ENCODE data around the gene PPP1CA.

The PPP1CA gene

DNA sequence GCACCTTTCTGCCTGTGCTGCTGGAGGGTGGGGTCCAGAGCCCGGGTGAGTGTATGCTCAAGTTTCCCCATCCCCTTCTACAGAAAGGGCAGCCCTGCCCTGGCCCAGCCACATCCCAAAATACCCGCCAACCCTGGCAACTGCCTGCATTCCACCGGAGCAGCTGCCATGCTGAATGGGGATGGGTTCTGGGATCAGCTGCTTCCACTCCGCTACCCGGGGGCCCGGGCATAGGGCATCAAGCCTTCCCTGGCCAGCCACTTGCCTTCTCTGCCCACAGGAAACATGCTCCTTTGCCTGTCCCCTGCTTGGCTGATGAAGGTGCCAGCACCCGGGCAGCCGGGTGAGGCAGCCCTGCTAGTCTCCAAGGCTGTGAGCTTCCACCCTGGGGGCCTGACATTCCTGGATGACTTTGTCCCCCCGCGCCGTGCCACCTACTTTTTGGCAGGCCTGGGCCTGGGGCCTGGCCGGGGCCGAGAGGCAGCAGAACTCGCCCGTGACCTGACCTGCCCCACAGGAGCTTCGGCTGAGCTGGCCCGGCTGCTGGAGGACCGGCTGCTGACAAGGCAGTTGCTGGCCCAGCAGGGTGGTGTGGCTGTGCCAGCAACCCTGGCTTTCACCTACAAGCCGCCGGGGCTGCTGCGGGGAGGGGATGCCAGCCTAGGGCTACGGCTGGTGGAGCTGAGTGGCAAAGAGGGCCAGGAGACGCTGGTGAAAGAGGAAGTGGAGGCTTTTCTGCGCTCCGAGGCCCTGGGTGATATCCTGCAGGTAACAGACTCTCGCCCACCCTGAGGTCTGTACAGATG is 17.0 kb upstream of the PPP1CA start:
- no peak for DNase-seq (ENCODE audit: low read depth in 2 of 2)

DNA sequence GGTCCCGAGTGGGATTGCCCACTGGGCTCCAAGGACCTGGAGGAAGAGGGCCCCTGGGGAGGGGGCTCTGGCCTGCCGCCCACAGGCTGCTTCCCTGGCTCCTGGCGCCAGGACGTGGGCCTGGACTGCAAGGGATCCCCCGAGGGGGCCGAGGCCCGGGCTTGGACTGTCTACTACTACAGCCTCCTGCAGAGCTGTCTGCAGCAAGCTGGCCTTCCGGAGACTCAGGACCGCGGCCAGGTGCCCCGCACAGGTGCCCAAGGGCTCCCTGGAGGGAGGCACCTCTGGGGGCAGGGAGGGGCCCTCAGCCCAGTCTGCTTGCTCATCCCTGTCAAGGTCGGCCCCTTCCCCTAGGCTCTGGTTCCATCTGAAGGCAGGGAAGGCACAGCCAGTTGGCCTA is 15.8 kb upstream of the PPP1CA start:
- DNase-seq (ENCODE audit: low read depth in 2 of 2) = no peak

DNA sequence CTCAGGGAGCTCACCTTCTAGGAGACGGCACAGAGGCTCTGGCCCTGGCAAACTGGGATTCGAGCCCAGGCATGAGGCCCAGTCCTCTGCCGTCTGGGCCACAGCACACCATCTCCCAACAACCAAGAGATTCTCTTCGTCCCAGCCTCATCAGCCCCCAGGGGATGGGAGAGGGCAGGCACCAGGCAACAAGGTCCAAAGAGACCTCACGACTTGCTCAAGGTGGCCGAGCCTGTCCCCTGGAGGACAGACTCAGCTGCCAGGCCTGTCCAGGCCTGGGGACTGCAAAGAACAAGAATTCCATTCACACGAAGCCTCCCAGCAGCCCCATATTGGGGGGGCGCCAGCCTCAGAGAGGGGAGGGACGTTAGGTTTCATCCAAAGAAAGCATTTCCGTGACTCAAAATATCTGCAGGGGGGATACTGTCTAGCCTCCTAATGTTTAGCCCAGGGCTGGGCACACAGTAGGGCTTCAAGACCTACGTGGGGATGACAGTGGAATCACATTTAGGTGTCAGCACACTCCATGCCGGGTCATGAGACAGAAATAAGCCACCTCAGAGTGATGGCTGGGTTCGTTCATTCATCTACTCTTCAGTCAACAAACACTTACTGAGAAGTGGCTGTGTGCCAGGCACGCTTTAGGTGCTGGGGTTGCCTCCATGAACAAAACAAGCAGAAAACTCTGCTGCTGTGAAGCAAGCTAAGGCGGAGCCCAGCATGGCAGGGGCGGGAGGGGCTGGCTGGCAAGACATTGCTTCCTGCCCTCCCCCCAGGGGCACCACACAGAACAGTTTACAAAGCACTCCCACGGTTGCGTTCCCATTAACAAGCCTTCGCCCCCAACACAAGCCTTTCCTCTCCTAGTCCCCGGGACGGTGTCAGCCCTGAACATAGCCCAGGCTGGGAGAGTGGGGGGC is 15.0 kb upstream of the PPP1CA start:
- DNase-seq (ENCODE audit: low read depth in 2 of 2) = no peak

DNA sequence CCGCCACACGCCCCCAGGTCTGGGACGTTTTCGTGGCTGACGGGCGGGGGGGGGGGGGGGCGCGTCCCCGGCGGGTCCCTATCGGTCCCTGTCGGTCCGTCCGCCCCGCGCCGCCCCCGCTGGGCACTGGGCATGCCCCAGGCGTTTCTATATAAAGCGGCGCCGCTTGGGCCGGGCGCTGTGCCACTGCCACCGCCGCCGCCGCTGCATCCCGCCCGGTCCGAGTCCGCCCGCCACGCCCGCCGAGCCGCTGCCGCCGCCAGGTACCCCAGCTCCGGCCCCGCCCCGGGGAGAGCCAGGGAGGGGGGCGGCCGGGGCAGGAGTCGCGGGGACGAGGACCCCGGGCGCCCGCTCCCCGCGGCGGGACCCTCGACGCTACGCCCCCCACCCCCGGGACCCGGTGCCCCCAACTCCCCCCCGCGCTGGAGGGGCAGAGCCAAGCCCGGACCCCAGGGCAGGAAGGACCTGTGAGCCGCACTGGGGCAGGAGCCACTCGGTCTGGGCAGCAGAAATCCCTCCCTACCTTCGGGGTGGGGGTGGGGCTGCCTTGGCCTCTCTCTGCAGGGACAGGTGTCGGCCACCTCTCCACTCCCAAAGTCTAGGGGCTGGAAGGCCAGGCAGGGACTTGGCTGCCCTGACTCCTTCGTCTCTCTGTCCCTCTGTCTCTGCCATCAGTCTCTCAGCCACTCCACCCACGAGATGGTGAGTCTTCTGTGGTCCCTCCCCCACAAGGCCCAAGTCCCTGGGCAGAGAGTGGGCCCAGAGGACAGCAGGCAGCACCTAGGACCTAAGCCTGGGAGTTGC is 14.0 kb upstream of the PPP1CA start, which contains the start of gene CARNS1:
Gene CARNS1 (plus strand): TSS at position 178 of the 804 bp plus-strand sequence. CDS start 522 bp downstream, at position 700.
- DNase-seq (ENCODE audit: low read depth in 2 of 2) = no peak

DNA sequence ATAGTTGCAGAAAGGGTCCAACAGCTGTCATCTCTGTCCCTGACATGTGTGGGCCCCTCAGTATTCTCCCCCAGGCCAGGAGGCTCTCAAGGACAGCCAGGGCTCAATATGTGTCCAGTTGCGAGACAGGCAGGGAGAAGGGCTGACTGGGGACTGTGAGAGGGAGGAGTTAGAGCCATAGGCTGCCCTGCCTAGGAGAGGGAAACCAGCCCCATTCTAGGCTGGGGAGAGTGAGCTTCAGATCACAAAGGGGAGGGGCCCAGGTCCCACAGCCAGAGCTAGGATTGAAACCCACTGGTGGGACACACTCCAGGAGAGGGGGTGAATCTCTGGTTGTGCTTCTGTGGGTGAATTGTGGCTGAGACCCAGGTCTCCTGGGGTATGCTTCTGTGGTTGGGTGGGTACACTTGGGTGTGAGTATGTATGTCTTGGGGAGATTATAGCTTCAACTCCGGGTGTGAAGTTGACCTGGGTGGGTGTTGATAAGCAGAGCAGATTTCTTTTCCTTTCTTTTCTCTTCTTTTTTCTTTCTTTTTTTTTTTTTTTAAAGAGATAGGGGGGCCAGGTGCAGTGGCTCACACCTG is 11.7 kb upstream of the PPP1CA start:
- DNase-seq (ENCODE audit: low read depth in 2 of 2) = no peak

DNA sequence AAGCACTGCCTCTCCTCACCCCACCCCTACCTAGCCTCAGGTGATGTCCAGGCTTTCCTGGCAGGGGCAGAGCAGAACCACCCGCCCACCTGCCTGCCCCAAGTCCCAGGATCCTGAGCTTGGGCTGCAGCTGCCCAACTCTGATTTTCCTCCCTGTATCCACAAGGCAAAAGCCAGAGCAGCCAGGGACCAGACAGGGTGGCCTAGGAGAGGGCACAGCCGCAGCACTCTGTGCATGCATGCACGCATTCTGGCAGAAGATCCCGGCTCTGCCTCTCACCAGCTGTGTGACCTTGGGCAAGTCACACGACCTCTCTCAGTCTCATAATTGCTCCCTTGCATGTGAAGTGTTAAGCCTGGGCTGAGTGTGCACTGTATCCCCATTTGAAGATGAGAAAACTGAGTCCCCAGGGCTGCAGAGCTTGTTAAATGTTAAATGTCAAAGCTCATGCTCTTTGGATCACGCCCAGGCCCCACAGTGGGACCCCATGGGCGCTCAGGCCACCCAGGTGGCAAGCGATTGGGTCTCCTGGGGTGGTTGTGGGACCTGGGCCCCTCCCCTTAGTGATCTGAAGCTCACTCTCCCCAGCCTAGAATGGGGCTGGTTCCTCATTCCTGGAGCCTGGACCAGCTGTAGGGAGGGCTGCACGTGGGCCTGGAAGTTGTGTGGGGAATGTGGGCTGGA is 11.0 kb upstream of the PPP1CA start:
- DNase-seq (ENCODE audit: low read depth in 2 of 2) = no peak

DNA sequence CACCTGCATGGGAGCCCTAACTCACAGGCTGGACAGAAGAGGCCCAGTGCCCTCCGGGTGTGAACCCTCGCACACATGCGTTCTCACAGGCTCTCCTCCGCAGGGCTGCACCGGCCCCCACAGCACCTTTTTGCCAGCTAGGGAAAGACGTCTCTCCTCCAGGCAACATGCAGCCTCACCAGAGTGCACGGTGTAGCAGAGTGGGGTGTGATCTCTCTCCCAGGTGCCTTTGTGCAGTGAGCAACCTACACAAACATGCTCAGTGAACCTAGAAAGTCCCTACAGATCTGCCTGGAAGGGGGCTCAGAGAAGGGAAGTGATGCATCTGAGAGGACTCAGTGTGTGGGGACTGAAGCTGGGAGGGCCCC is 10.1 kb upstream of the PPP1CA start:
- DNase-seq (ENCODE audit: low read depth in 2 of 2) = no peak

DNA sequence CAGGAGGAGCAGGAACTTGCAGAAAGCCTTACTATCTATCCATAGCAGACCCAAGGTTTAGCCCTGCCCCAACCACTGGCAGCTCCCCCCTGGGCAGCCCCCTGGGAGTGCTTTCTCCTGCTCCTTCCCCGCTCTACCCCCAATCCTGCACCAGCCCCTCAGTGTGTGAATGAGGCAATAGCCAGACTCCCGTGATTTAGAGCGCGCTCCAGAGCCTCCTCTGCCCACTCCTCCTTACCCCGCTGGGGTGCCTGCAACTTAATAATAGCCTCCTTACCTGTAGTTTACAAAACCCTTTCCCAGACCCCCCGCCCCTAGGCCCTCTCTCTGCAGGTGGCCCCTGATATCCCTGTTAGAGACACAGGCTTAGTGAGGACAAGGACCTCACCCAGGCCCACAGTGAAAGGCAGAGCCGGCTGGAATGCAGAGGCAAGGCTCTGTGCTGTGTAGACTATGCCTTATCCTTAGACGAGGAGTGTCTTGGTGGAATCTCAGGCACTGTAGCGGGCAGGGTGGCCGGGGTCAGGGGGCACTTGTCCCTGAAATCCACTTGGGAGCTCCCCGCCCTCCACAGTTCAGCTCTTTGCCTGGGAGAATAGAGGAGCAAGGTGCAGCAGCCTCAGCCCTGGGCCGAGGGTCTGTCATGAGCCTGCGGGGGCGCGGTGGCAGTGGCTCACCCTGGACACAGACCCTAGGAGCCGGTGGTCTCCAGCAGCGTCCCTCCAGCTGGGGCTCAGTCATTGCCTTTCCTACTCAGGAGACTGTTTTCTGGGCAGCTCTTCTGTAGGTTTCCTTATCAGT is 9.5 kb upstream of the PPP1CA start:
- DNase-seq (ENCODE audit: low read depth in 2 of 2) = no peak

DNA sequence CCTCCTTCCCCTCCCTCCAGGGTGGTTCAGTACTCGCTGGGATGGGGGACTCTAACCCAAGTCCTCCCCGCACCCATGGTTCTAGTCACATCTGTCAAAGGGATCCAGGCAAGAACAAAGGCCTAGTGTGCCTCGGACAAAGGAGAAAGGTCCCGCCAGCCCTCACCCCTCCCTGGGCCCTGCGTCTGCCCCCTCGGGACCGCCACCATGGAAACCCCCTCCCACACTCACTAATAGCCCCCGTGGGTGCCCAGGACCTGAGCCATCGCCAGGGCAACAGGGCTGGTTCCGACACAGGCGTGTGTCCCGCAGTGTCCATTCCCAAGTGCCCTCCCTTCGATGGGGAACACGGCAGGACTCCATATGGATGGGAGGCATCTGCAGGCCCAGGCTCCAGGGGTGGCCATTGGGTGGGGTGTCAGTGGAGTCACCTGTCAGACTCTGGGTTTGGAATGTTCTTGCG is 8.7 kb upstream of the PPP1CA start:
- no peak for DNase-seq (ENCODE audit: low read depth in 2 of 2)

DNA sequence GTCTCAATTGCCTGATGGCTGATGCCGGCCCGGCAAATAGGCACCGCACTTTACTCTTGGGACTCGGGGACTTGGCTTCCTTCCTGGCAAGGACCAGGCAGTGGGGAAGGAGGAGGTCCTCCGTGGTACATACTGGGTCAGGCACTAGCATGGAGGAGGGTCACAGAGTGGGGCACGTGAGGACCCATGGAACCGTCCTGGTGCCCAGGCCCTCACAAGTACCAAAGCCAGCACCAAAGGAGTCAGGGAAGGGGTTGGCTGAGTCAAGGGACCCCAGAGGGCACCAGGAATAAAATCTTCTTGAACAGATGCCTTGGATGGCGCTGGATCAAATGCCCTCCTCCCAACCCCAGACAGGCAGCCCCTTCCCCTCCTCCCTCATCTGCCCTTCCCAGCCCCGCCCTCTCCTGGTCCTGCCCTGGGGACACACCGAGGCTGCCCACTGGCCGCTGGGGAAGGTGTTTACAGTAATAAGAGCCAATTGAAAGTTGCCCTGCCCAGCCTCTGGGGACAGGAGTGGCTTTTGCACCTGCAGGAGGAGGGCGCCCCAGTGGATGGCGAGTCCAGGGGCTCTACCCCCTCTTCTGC is 8.2 kb upstream of the PPP1CA start:
- no peak for DNase-seq (ENCODE audit: low read depth in 2 of 2)

DNA sequence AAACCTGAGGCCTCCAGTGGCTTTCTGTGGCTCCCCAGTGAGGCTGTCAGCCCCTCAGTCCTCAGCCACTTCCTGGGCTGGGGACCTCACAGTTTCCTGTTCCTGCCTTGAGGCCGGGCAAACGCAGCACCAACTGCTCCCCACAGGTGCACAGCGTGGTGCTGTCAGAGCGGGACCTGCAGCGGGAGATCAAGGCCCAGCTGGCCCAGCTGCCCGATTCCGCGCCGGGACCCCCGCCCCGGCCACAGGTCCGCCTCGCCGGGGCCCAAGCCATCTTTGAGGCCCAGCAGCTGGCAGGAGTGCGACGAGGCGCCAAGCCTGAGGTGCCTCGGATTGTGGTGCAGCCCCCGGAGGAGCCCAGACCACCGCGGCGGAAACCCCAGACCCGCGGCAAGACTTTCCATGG is 7.6 kb upstream of the PPP1CA start:
- DNase-seq (ENCODE audit: low read depth in 2 of 2) = no peak

DNA sequence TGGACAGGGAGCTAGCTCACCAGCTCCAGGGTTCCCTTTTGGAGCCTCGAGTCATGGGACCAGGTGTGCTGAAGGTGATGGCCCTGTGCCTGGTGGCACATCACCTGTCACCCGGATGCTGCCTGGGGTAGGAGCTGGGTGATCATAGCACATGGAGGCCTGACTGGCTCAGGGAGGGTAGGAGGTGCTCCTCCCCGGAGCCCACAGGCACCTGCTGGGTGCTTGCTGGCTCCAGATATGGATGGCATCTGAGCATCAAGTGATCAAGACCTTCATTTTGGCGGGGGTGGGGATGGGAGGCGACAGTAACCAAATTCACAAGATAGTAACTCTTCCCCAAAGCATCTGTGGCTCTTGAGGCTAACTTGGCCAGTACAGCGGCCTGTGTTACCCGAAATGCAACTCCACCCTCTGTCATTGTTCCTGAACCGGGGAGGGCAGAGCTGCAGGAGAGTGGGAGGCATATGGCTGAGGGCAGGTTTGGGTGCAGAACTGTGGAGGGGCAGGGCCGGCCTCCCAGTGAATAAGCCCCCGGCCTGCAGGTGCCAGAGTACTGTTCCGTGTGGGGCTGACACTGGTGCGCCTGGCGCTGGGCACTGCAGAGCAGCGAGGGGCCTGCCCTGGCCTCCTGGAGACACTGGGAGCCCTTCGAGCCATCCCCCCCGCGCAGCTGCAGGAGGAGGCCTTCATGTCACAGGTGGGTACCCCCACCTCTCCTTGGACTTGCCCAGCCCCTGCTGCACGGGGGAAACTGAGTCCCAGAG is 7.0 kb upstream of the PPP1CA start:
- no peak for DNase-seq (ENCODE audit: low read depth in 2 of 2)

DNA sequence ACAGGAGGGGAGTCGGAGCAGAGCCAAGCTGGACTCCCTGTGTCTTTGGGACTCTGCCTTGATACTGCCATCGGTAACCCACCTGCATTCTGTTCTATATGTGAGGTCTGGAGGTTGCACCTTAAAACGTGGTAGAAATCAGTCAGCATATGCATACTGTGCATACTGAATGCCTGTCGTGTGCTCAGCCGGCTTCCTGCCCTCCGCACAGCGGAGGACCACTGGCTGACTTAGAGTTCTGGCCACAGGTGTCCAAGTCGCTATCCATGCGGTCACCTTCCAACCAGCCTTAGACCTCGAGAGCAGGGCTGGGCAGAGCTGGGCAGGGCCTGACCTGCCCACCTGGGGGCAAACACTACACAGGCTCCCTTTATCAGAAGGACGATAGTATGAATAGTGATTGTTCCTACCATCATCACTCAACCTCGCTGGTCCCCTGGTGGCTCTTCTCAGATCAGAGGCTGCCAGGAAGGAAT is 6.1 kb upstream of the PPP1CA start:
- no peak for DNase-seq (ENCODE audit: low read depth in 2 of 2)

DNA sequence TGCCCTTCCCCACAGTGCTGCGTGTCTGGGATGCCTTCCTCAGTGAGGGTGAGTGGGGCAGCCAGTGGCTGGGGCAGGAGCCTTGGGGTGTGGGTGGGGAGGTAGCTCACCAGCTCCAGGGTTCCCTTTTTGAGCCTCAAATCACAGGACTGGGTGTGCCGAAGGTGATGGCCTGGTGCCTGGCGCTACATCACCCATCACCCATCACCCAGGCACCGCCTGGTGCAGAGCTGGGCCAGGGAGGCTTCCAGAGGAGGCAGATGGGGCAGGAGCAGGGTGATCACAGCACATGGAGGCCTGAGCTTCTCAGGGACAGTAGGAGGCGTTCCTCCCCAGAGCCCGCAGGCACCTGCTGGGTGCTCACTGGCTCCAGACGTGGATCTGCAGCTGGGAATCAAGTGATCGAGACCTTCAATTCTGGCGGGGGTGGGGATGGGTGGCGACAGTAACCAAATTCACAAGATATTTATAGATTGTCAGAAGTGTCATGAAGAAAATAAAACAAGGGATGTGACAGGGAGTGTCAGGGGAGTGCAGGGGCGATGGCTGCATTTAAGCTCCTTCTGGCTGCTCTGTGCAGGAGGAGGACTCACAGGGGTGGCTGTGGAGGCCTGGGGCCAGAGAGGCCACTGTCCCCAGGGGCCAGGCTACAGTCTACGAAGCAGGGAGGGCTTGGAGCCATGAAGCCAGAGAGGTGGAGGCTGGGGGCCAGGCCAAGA is 5.5 kb upstream of the PPP1CA start:
- no peak for DNase-seq (ENCODE audit: low read depth in 2 of 2)

DNA sequence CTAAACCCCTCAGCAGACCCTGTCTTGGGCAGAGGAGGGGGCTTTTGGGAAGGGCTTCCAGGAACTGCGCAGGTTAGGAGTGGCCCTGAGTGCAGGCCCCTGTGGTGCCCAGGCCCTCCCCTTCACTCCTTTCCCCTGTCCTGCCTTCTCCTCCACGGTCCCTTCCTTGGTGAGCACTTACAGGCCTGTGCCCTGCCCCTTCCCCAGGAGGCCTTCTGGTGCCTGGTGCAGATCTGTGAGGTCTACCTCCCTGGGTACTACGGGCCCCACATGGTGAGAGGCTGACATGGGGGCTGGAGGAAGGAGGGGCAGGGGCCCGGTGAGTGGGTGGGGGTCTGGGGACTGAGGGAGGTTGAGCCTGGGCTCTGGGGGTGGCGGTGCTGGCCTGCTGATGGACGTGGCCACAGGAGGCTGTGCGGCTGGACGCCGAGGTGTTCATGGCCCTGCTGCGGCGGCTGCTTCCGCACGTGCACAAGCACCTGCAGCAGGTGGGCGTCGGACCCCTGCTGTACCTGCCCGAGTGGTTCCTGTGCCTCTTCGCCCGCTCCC is 4.8 kb upstream of the PPP1CA start:
- DNase-seq (ENCODE audit: low read depth in 2 of 2) = no peak

DNA sequence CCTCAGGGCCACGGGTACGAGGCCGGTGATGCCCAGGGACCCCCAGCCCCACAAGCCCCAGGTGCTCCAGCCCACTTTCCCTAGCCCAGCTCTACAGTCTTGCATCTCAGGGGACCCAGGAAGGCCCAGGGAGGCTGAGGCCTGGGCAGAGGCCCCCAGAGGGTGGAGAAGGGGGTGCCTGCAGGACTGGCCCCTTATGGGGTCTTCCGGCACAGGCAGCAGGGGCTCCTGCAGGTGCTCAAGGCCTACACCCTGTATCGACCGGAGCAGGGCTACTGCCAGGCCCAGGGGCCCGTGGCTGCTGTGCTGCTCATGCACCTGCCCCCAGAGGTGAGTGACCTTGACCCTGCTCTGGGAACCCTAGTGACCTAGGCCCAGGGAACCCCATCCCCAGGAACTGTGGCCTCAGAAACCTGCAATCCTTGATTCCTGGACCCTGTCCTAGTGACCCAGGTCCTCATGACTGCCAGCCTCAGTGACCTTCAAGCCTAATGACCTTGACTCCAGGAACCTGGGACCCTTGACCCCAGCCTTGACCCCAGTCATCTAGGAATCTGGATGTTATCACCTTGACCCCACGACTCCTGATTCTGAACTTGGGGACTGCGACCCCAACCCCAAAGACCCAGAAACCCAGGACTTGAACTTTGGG is 4.2 kb upstream of the PPP1CA start:
- no peak for DNase-seq (ENCODE audit: low read depth in 2 of 2)

DNA sequence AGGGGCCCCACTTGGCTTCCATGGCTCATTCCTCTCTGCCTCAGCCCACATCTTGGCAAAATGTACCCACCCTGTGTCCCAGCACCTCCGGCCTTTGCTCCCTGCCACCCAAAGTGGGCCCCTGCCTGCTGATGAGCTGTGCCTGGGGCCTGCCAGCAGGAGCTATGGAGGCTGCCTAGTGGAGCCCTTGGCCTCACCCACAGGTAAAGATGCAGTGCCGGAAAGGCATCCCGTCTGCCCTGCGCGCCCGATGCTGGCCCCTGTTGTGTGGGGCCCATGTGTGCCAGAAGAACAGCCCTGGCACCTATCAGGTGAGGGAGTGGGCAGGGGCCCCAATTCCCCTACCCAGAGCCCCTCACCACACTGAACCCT is 3.5 kb upstream of the PPP1CA start:
- DNase-seq (ENCODE audit: low read depth in 2 of 2) = no peak

All from fibroblast of skin of left biceps (primary cell).